Ascending aorta (tissue), 2 donors: ENCODE data around the gene UBL3. TPM values are rescaled to one million over a fixed set of nuclear protein-coding genes. Genes with fewer than 3 reads are reported as not detected.

Experiments used
- DNase-seq, 2 donors: peaks; one replicate each; pipeline ENCODE4 v3.0.0-alpha.2; 2019; ENCODE audit warnings: low spot score in 2 of 2
- H3K27ac ChIP-seq, 2 donors: fragments of 200-600 bp; sonication (generic); one replicate each; pipeline ENCODE4 v1.5.1; 2016 to 2017; ENCODE audit warnings: mild to moderate bottlenecking in 1 of 2
- H3K27me3 ChIP-seq: fragments of 200-600 bp; sonication (generic); one replicate; pipeline ENCODE4 v1.5.1; 2017
- H3K36me3 ChIP-seq, 2 donors: fragments of 200-600 bp; sonication (generic); one replicate each; pipeline ENCODE4 v1.5.1; 2016
- H3K4me1 ChIP-seq, 2 donors: fragments of 200-600 bp; sonication (generic); one replicate each; pipeline ENCODE4 v1.5.1; 2016 to 2017; ENCODE audit warnings: mild to moderate bottlenecking in 1 of 2
- H3K4me3 ChIP-seq, 2 donors: fragments of 200-600 bp; sonication (generic); one replicate each; pipeline ENCODE4 v1.5.1; 2016 to 2017; ENCODE audit warnings: mild to moderate bottlenecking in 1 of 2
- H3K9me3 ChIP-seq, 2 donors: fragments of 200-600 bp; sonication (generic); one replicate each; pipeline ENCODE4 v1.5.1; 2016
- CTCF ChIP-seq, 3 experiments: fragments of 200-600 bp in 2 of 3; fragments of 450-650 bp in 1 of 3; sonication (generic) in 2 of 3; IDR thresholded peaks; one replicate each; pipeline ENCODE4 v1.5.1; 2016 to 2019; ENCODE audit warnings: antibody characterized with exemption in 3 of 3, mild to moderate bottlenecking in 1 of 3, moderate library complexity in 1 of 3
- intact Hi-C: fragments of 100-400 bp; cut with DNase I; formaldehyde crosslinking; loops from one replicate; pipeline ENCODE4 v1.15.1; 2023
- total RNA-seq: library from RNA; depleted of rRNA; stranded (reverse); fragments of >200 nt; gene quantifications from one replicate; pipeline ENCODE4 v1.1.0, GENCODE V29; 2016

Gene UBL3
- total RNA-seq, 1 donor from 2014 or later = 17.9 TPM

- no peak overlapping the region for H3K4me3 ChIP-seq
- intact Hi-C loops = no loop called here
- TF ChIP-seq CTCF (IDR thresholded peaks at IDR 0.05) = no peak
- no peaks in the 10 kb centered on the region for H3K4me1 ChIP-seq
- H3K9me3 ChIP-seq = no peaks in the 10 kb centered on the region
- H3K27ac ChIP-seq = no peak overlapping the region
- no peaks in the 10 kb centered on the region for H3K36me3 ChIP-seq
- no peaks in the 10 kb centered on the region for H3K27me3 ChIP-seq
- no peak for DNase-seq
Observed at GRCh38 chr13:29733147-29733611, 117.2 kb downstream of the UBL3 start.

GRCh38 chr13:29730253-29730652 lies 120.2 kb downstream of the UBL3 start:
- intact Hi-C loops = no loop called here
- TF ChIP-seq CTCF (IDR thresholded peaks at IDR 0.05) = no peak

GRCh38 chr13:29722415-29722814 lies 128.0 kb downstream of the UBL3 start:
- Histone ChIP-seq H3K4me1 (no peaks in the 10 kb centered on the region), H3K27ac (no peak overlapping the region), H3K9me3 (no peaks in the 10 kb centered on the region), H3K27me3 (no peaks in the 10 kb centered on the region), H3K4me3 (no peak overlapping the region), H3K36me3 (no peaks in the 10 kb centered on the region)
- no peak for TF ChIP-seq CTCF (IDR thresholded peaks at IDR 0.05)
- intact Hi-C loops = no loop called here
- no peak for DNase-seq

More at GRCh38 chr13:29730253-29730652, 120.2 kb downstream of the UBL3 start:
- H3K9me3 ChIP-seq = no peaks in the 10 kb centered on the region
- no peak for DNase-seq
- no peaks in the 10 kb centered on the region for H3K36me3 ChIP-seq
- no peaks in the 10 kb centered on the region for H3K27me3 ChIP-seq
- no peaks in the 10 kb centered on the region for H3K4me1 ChIP-seq
- no peak overlapping the region for H3K27ac ChIP-seq
- no peak overlapping the region for H3K4me3 ChIP-seq

- H3K27ac ChIP-seq = no peak overlapping the region
- H3K36me3 ChIP-seq = no peaks in the 10 kb centered on the region
- no peaks in the 10 kb centered on the region for H3K9me3 ChIP-seq
- no peak for DNase-seq
- intact Hi-C loops = no loop called here
- H3K27me3 ChIP-seq = no peaks in the 10 kb centered on the region
- no peak for TF ChIP-seq CTCF (IDR thresholded peaks at IDR 0.05)
- no peak overlapping the region for H3K4me3 ChIP-seq
- no peaks in the 10 kb centered on the region for H3K4me1 ChIP-seq
Observed at GRCh38 chr13:29721766-29722165, 128.7 kb downstream of the UBL3 start.

GRCh38 chr13:29718694-29719093 lies 131.7 kb downstream of the UBL3 start:
- no peak for DNase-seq
- Histone ChIP-seq H3K4me1 (no peaks in the 10 kb centered on the region), H3K27ac (no peak overlapping the region), H3K4me3 (no peak overlapping the region), H3K36me3 (no peaks in the 10 kb centered on the region), H3K9me3 (peaks cover 0 to 3% of the 10 kb centered on the region in 2 donors), H3K27me3 (no peaks in the 10 kb centered on the region)
- no peak for TF ChIP-seq CTCF (IDR thresholded peaks at IDR 0.05)
- intact Hi-C loops = no loop called here

- intact Hi-C loops = no loop called here
- no peak overlapping the region for H3K4me3 ChIP-seq
- H3K4me1 ChIP-seq = no peaks in the 10 kb centered on the region
- H3K27me3 ChIP-seq = no peaks in the 10 kb centered on the region
- H3K27ac ChIP-seq = no peak overlapping the region
- TF ChIP-seq CTCF (IDR thresholded peaks at IDR 0.05) = no peak
- no peaks in the 10 kb centered on the region for H3K36me3 ChIP-seq
- peaks cover 0 to 3% of the 10 kb centered on the region in 2 donors for H3K9me3 ChIP-seq
- DNase-seq = no peak
Observed at GRCh38 chr13:29716493-29716892, 133.9 kb downstream of the UBL3 start.
